ENCODE measurements around the gene RPUSD2.

Gene RPUSD2

GRCh38 chr15:40623361-40623760, 54.3 kb downstream of the RPUSD2 start:
- DNase-seq: no peak

Data from inflammatory macrophage (primary cell).